H9 (cell line): ENCODE results near the gene PHACTR1. TPM values are rescaled to one million over a fixed set of nuclear protein-coding genes. Genes with fewer than 3 reads are reported as not detected.

Experiments
- DNase-seq: peaks from one replicate; pipeline ENCODE4 v3.0.0-alpha.2; 2017
- H2AFZ ChIP-seq: one replicate; pipeline ENCODE4 v1.6.1; 2013; ENCODE audit warnings: mild to moderate bottlenecking, low read length, control low read depth, moderate library complexity
- H2AK5ac ChIP-seq: 2 replicates; pipeline ENCODE4 v1.6.1; 2013; ENCODE audit warnings: low read length, control low read depth, mixed read lengths; ENCODE audit not compliant: insufficient read length
- H2BK120ac ChIP-seq: one replicate; pipeline ENCODE4 v1.6.1; 2013; ENCODE audit warnings: low read depth, mild to moderate bottlenecking, low read length, control low read depth, inconsistent platforms; ENCODE audit not compliant: poor library complexity, severe bottlenecking
- H2BK12ac ChIP-seq: 2 replicates; pipeline ENCODE4 v1.6.1; 2013; ENCODE audit warnings: low read length, control low read depth, mixed read lengths, low read depth; ENCODE audit not compliant: insufficient read length
- H2BK15ac ChIP-seq: 2 replicates; pipeline ENCODE4 v1.6.1; 2013; ENCODE audit warnings: low read depth, low read length, control low read depth
- H2BK20ac ChIP-seq: one replicate; pipeline ENCODE4 v1.6.1; 2013; ENCODE audit warnings: low read depth, mild to moderate bottlenecking, low read length, control low read depth, inconsistent platforms; ENCODE audit not compliant: poor library complexity, severe bottlenecking
- H2BK5ac ChIP-seq: 2 replicates; pipeline ENCODE4 v1.6.1; 2013; ENCODE audit warnings: low read length, control low read depth, mixed read lengths; ENCODE audit not compliant: insufficient read length
- H3K14ac ChIP-seq: 2 replicates; pipeline ENCODE4 v1.6.1; 2013; ENCODE audit warnings: low read length, control low read depth; ENCODE audit not compliant: insufficient read depth
- H3K18ac ChIP-seq: 2 replicates; pipeline ENCODE4 v1.6.1; 2013; ENCODE audit warnings: low read depth, mild to moderate bottlenecking, mixed read lengths, low read length, control low read depth; ENCODE audit not compliant: insufficient read length
- H3K23ac ChIP-seq: 2 replicates; pipeline ENCODE4 v1.6.1; 2013; ENCODE audit warnings: low read length, control low read depth, mixed read lengths, low read depth; ENCODE audit not compliant: insufficient read length
- H3K23me2 ChIP-seq: 2 replicates; pipeline ENCODE4 v1.6.1; 2013; ENCODE audit warnings: low read depth, mild to moderate bottlenecking, mixed read lengths, low read length, control low read depth; ENCODE audit not compliant: insufficient read length, poor library complexity, severe bottlenecking
- H3K27ac ChIP-seq: 2 replicates; pipeline ENCODE4 v1.5.1; 2013; ENCODE audit warnings: low read length, control low read depth, mixed read lengths, low read depth; ENCODE audit not compliant: insufficient read length
- H3K27me3 ChIP-seq: 2 replicates; pipeline ENCODE4 v1.6.1; 2013; ENCODE audit warnings: low read length, control low read depth, inconsistent platforms; ENCODE audit not compliant: insufficient read depth
- H3K4ac ChIP-seq: 2 replicates; pipeline ENCODE4 v1.6.1; 2013; ENCODE audit warnings: low read depth, mild to moderate bottlenecking, control low read depth, inconsistent platforms, low read length, moderate library complexity
- H3K4me1 ChIP-seq: 2 replicates; pipeline ENCODE4 v1.6.1; 2013; ENCODE audit warnings: low read length, control low read depth, inconsistent platforms; ENCODE audit not compliant: insufficient read depth
- H3K4me2 ChIP-seq: 2 replicates; pipeline ENCODE4 v1.6.1; 2013; ENCODE audit warnings: low read length, control low read depth, mixed read lengths; ENCODE audit not compliant: insufficient read length, insufficient read depth
- H3K56ac ChIP-seq: 2 replicates; pipeline ENCODE4 v1.6.1; 2013; ENCODE audit warnings: low read depth, mild to moderate bottlenecking, mixed read lengths, low read length, control low read depth; ENCODE audit not compliant: insufficient read length
- H3K79me1 ChIP-seq: 2 replicates; pipeline ENCODE4 v1.6.1; 2013; ENCODE audit warnings: low read depth, mild to moderate bottlenecking, moderate library complexity, low read length, control low read depth, inconsistent platforms; ENCODE audit not compliant: insufficient read depth, poor library complexity, severe bottlenecking
- H3K79me2 ChIP-seq: 2 replicates; pipeline ENCODE4 v1.6.1; 2013; ENCODE audit warnings: low read length, control low read depth, inconsistent platforms; ENCODE audit not compliant: insufficient read depth
- H3K9ac ChIP-seq: 2 replicates; pipeline ENCODE4 v1.6.1; 2013; ENCODE audit warnings: low read length, control low read depth, mixed read lengths; ENCODE audit not compliant: insufficient read length; ENCODE audit errors: extremely low read depth
- H3K9me3 ChIP-seq: one replicate; pipeline ENCODE4 v1.6.1; 2013; ENCODE audit warnings: low read depth, low read length, inconsistent platforms; ENCODE audit not compliant: control insufficient read depth
- H3T11ph ChIP-seq: one replicate; pipeline ENCODE4 v1.6.1; 2013; ENCODE audit warnings: mild to moderate bottlenecking, low read length, control low read depth, inconsistent platforms
- H4K20me1 ChIP-seq: one replicate; pipeline ENCODE4 v1.6.1; 2013; ENCODE audit not compliant: control insufficient read depth, insufficient read length, insufficient read depth
- H4K5ac ChIP-seq: 2 replicates; pipeline ENCODE4 v1.6.1; 2013; ENCODE audit warnings: low read depth, mild to moderate bottlenecking, mixed read lengths, low read length, control low read depth; ENCODE audit not compliant: insufficient read length
- H4K8ac ChIP-seq: replicated peaks from 2 replicates; pipeline ENCODE4 v1.6.1; 2013; ENCODE audit warnings: low read length, control low read depth, mixed read lengths, low read depth; ENCODE audit not compliant: insufficient read length
- H4K91ac ChIP-seq: 2 replicates; pipeline ENCODE4 v1.6.1; 2013; ENCODE audit warnings: low read depth, mild to moderate bottlenecking, moderate library complexity, mixed read lengths, low read length, control low read depth; ENCODE audit not compliant: insufficient read length
- H3K27ac Mint-ChIP-seq, 3 experiments: 2 replicates in 2 of 3; 3 replicates in 1 of 3; pipeline ENCODE4 v1.8.0; 2020 to 2021; ENCODE audit warnings: mixed read lengths in 3 of 3, mild to moderate bottlenecking in 1 of 3, moderate library complexity in 1 of 3
- H3K27me3 Mint-ChIP-seq: 2 replicates; pipeline ENCODE4 v1.8.0; 2021; ENCODE audit warnings: low read depth, mild to moderate bottlenecking, moderate library complexity, mixed read lengths
- H3K36me3 Mint-ChIP-seq, 3 experiments: 2 replicates in 2 of 3; 3 replicates in 1 of 3; pipeline ENCODE4 v1.8.0; 2020 to 2021; ENCODE audit warnings: low read depth in 3 of 3, mixed read lengths in 3 of 3; ENCODE audit not compliant: insufficient read depth in 1 of 3
- H3K4me1 Mint-ChIP-seq, 2 experiments: 2 replicates each; pipeline ENCODE4 v1.8.0; 2020; ENCODE audit warnings: mixed read lengths in 2 of 2
- H3K4me3 Mint-ChIP-seq, 2 experiments: 2 replicates in 1 of 2; 3 replicates in 1 of 2; pipeline ENCODE4 v1.8.0; 2020 to 2021; ENCODE audit warnings: mild to moderate bottlenecking in 2 of 2, mixed read lengths in 2 of 2, moderate library complexity in 1 of 2
- H3K9me3 Mint-ChIP-seq, 2 experiments: 2 replicates in 1 of 2; 3 replicates in 1 of 2; pipeline ENCODE4 v1.8.0; 2020; ENCODE audit warnings: mild to moderate bottlenecking in 2 of 2, mixed read lengths in 2 of 2, moderate library complexity in 1 of 2
- WGBS: extraction: QIAGEN DNeasy Blood & Tissue Kit; methylation state at CpG from one replicate; pipeline ENCODE4 v1.1.7; 2013; ENCODE audit warnings: missing lambda C conversion rate, low lambda C conversion rate, mixed read lengths; ENCODE audit not compliant: insufficient read length; ENCODE audit errors: extremely low coverage; 5-methylcytosine and 5-hydroxymethylcytosine counted together
- total RNA-seq: library from RNA; stranded (reverse); gene quantifications from 2 replicates; pipeline ENCODE4 v1.2.1, GENCODE V29; 2021
- TF ChIP-seq, protein P1 (sequence below): fragments of 200-600 bp; sonication (generic); conservative IDR thresholded peaks from 3 replicates; pipeline ENCODE4 v1.8.0; 2021; ENCODE audit warnings: antibody characterized with exemption, mild to moderate bottlenecking

The PHACTR1 gene
- total RNA-seq, 1 experiment from 2014 or later: 15.9 TPM

- H3K18ac ChIP-seq: no peak overlapping the region
- no peaks in the 10 kb centered on the region for H3K27me3 ChIP-seq
- Mint-ChIP-seq H3K36me3 (no peaks in the 10 kb centered on the region), H3K9me3 (no peaks in the 10 kb centered on the region), H3K4me3 (no peak overlapping the region), H3K4me1 (peaks cover 4 to 10% of the 10 kb centered on the region in 2 experiments; a peak in 3 of 4 replicates), H3K27me3 (no peaks in the 10 kb centered on the region), H3K27ac (no peak overlapping the region)
- no peak overlapping the region for H4K5ac ChIP-seq
- H2AFZ ChIP-seq: no peak overlapping the region
- no peak overlapping the region for H3T11ph ChIP-seq
- no peak overlapping the region for H3K27ac ChIP-seq
- no CpG with 5 or more reads among the region's 8 CpGs for WGBS
- no peaks in the 10 kb centered on the region for H3K79me2 ChIP-seq
- H2BK15ac ChIP-seq: no peak overlapping the region
- H4K20me1 ChIP-seq: no peaks in the 10 kb centered on the region
- no peak overlapping the region for H2BK12ac ChIP-seq
- no peak overlapping the region for H3K4me2 ChIP-seq
- no peak overlapping the region for H3K9ac ChIP-seq
- peaks cover 2% of the 10 kb centered on the region; the same call in 1 of the 2 replicates for H3K4me1 ChIP-seq
- no peaks in the 10 kb centered on the region for H3K23me2 ChIP-seq
- DNase-seq: no peak
- no peak overlapping the region for H2BK5ac ChIP-seq
- no peak overlapping the region for H2BK20ac ChIP-seq
- no peak overlapping the region for H3K56ac ChIP-seq
- H2AK5ac ChIP-seq: no peak overlapping the region
- no peak overlapping the region for H3K14ac ChIP-seq
- H3K4ac ChIP-seq: no peak overlapping the region
- H4K91ac ChIP-seq: no peak overlapping the region
- H3K23ac ChIP-seq: no peak overlapping the region
- H4K8ac ChIP-seq: no peak overlapping the region
- H3K79me1 ChIP-seq: no peaks in the 10 kb centered on the region
- H3K9me3 ChIP-seq: no peaks in the 10 kb centered on the region
- TF ChIP-seq, protein P1, sequence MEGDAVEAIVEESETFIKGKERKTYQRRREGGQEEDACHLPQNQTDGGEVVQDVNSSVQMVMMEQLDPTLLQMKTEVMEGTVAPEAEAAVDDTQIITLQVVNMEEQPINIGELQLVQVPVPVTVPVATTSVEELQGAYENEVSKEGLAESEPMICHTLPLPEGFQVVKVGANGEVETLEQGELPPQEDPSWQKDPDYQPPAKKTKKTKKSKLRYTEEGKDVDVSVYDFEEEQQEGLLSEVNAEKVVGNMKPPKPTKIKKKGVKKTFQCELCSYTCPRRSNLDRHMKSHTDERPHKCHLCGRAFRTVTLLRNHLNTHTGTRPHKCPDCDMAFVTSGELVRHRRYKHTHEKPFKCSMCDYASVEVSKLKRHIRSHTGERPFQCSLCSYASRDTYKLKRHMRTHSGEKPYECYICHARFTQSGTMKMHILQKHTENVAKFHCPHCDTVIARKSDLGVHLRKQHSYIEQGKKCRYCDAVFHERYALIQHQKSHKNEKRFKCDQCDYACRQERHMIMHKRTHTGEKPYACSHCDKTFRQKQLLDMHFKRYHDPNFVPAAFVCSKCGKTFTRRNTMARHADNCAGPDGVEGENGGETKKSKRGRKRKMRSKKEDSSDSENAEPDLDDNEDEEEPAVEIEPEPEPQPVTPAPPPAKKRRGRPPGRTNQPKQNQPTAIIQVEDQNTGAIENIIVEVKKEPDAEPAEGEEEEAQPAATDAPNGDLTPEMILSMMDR: no peak
- H2BK120ac ChIP-seq: no peak overlapping the region
These were observed 95.0 kb downstream of the PHACTR1 start for GRCh38 chr6:12811519-12811918.
